HepG2 (cell line): ENCODE measurements around the gene EGR4. TPM values are rescaled to one million over a fixed set of nuclear protein-coding genes. Genes with fewer than 3 reads are reported as not detected.
A peak's percentile ranks its signal among the peaks of the same experiment; 100 is the strongest.

Source experiments
- BORCS8-MEF2B ChIP-seq: sonication (generic); formaldehyde crosslinking; IDR thresholded peaks from 2 replicates; pipeline ENCODE4 v1.8.0; 2022; ENCODE audit warnings: mild to moderate bottlenecking, missing genetic modification reagents
- CBX5 ChIP-seq: sonication (generic); formaldehyde crosslinking; IDR thresholded peaks from 2 replicates; pipeline ENCODE4 v1.4.0; 2020; ENCODE audit warnings: missing genetic modification reagents, borderline replicate concordance
- HMGXB3 ChIP-seq: sonication (generic); formaldehyde crosslinking; IDR thresholded peaks from 2 replicates; pipeline ENCODE4 v1.4.0; 2020; ENCODE audit warnings: missing genetic modification reagents, borderline replicate concordance
- KAT7 ChIP-seq: IDR thresholded peaks from 2 replicates; pipeline ENCODE4 v1.6.1; 2018; ENCODE audit warnings: borderline replicate concordance, missing compliant biosample characterization
- TMF1 ChIP-seq: sonication (generic); formaldehyde crosslinking; IDR thresholded peaks from 2 replicates; pipeline ENCODE4 v1.8.1; 2022; ENCODE audit warnings: low read depth, missing genetic modification reagents
- ZBTB37 ChIP-seq: sonication (generic); formaldehyde crosslinking; IDR thresholded peaks from 2 replicates; pipeline ENCODE4 v1.4.0; 2020; ENCODE audit warnings: mild to moderate bottlenecking, missing genetic modification reagents
- ZC3H4 ChIP-seq: sonication (generic); formaldehyde crosslinking; IDR thresholded peaks from 2 replicates; pipeline ENCODE4 v1.4.0; 2020; ENCODE audit warnings: missing genetic modification reagents, borderline replicate concordance
- ZFP82 ChIP-seq: sonication (generic); formaldehyde crosslinking; IDR thresholded peaks from 2 replicates; pipeline ENCODE4 v1.5.1; 2020; ENCODE audit warnings: mild to moderate bottlenecking, missing genetic modification reagents, borderline replicate concordance
- polyA plus RNA-seq, 8 experiments: library from polyadenylated mRNA; depleted of rRNA in 3 of 8; stranded (reverse) in 7 of 8; unstranded in 1 of 8; fragments of >200 nt; fragmentation: Illumina TruSeq in 4 of 8; extraction: Trizol in 4 of 8; gene quantifications; 2 replicates each; pipeline versions ENCODE4 v1.2.1 to v1.2.3, GENCODE V29; 2011 to 2016; ENCODE audit warnings: low read depth in 4 of 8, missing spikeins in 1 of 8, mixed read lengths in 1 of 8; ENCODE audit not compliant: insufficient read depth in 1 of 8
- total RNA-seq, 5 experiments: library from RNA; depleted of rRNA; stranded (reverse); fragments of >200 nt; fragmentation: Illumina TruSeq; extraction: Trizol; gene quantifications; 2 replicates each; pipeline ENCODE4 v1.2.3, GENCODE V29; 2016; ENCODE audit warnings: low read depth in 1 of 5
- TF ChIP-seq, protein P1 (sequence below): sonication (generic); formaldehyde crosslinking; IDR thresholded peaks from 2 replicates; pipeline ENCODE4 v1.5.0; 2020; ENCODE audit warnings: mild to moderate bottlenecking, missing genetic modification reagents, borderline replicate concordance
- TF ChIP-seq, protein P2 (sequence below): sonication (generic); formaldehyde crosslinking; IDR thresholded peaks from 2 replicates; pipeline ENCODE4 v1.4.0; 2020; ENCODE audit warnings: missing genetic modification reagents
- TF ChIP-seq, protein P3 (sequence below): conservative IDR thresholded peaks from 2 replicates; pipeline ENCODE4 v1.6.1; 2018; ENCODE audit warnings: missing genetic modification reagents

Gene EGR4
- total and polyA plus RNA-seq, 2 of the 13 experiments (the other 11 are each of a cell fraction or from before 2014, with no cell fraction given), result not detected

GRCh38 chr2:73291093-73291460, 2.3 kb downstream of the EGR4 start (continued):
- TF ChIP-seq, protein P1, sequence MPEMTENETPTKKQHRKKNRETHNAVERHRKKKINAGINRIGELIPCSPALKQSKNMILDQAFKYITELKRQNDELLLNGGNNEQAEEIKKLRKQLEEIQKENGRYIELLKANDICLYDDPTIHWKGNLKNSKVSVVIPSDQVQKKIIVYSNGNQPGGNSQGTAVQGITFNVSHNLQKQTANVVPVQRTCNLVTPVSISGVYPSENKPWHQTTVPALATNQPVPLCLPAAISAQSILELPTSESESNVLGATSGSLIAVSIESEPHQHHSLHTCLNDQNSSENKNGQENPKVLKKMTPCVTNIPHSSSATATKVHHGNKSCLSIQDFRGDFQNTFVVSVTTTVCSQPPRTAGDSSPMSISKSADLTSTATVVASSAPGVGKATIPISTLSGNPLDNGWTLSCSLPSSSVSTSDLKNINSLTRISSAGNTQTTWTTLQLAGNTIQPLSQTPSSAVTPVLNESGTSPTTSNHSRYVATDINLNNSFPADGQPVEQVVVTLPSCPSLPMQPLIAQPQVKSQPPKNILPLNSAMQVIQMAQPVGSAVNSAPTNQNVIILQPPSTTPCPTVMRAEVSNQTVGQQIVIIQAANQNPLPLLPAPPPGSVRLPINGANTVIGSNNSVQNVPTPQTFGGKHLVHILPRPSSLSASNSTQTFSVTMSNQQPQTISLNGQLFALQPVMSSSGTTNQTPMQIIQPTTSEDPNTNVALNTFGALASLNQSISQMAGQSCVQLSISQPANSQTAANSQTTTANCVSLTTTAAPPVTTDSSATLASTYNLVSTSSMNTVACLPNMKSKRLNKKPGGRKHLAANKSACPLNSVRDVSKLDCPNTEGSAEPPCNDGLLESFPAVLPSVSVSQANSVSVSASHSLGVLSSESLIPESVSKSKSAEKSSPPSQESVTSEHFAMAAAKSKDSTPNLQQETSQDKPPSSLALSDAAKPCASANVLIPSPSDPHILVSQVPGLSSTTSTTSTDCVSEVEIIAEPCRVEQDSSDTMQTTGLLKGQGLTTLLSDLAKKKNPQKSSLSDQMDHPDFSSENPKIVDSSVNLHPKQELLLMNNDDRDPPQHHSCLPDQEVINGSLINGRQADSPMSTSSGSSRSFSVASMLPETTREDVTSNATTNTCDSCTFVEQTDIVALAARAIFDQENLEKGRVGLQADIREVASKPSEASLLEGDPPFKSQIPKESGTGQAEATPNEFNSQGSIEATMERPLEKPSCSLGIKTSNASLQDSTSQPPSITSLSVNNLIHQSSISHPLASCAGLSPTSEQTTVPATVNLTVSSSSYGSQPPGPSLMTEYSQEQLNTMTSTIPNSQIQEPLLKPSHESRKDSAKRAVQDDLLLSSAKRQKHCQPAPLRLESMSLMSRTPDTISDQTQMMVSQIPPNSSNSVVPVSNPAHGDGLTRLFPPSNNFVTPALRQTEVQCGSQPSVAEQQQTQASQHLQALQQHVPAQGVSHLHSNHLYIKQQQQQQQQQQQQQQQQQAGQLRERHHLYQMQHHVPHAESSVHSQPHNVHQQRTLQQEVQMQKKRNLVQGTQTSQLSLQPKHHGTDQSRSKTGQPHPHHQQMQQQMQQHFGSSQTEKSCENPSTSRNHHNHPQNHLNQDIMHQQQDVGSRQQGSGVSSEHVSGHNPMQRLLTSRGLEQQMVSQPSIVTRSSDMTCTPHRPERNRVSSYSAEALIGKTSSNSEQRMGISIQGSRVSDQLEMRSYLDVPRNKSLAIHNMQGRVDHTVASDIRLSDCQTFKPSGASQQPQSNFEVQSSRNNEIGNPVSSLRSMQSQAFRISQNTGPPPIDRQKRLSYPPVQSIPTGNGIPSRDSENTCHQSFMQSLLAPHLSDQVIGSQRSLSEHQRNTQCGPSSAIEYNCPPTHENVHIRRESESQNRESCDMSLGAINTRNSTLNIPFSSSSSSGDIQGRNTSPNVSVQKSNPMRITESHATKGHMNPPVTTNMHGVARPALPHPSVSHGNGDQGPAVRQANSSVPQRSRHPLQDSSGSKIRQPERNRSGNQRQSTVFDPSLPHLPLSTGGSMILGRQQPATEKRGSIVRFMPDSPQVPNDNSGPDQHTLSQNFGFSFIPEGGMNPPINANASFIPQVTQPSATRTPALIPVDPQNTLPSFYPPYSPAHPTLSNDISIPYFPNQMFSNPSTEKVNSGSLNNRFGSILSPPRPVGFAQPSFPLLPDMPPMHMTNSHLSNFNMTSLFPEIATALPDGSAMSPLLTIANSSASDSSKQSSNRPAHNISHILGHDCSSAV (CRISPR knock-in tag), result no peak
- TF ChIP-seq TMF1 (CRISPR knock-in tag) (0 out of 2 replicates have a peak, but pooled peaks have one; percentile 55), ZBTB37 (CRISPR knock-in tag) (peak; percentile 49; the same call in 1 of the 2 replicates), CBX5 (CRISPR knock-in tag) (no peak), ZFP82 (CRISPR knock-in tag) (no peak), BORCS8-MEF2B (peak; percentile 96), HMGXB3 (peak; percentile 89), KAT7 (CRISPR knock-in tag) (no peak), ZC3H4 (0 out of 2 replicates have a peak, but pooled peaks have one; percentile 64)
- TF ChIP-seq, protein P2, sequence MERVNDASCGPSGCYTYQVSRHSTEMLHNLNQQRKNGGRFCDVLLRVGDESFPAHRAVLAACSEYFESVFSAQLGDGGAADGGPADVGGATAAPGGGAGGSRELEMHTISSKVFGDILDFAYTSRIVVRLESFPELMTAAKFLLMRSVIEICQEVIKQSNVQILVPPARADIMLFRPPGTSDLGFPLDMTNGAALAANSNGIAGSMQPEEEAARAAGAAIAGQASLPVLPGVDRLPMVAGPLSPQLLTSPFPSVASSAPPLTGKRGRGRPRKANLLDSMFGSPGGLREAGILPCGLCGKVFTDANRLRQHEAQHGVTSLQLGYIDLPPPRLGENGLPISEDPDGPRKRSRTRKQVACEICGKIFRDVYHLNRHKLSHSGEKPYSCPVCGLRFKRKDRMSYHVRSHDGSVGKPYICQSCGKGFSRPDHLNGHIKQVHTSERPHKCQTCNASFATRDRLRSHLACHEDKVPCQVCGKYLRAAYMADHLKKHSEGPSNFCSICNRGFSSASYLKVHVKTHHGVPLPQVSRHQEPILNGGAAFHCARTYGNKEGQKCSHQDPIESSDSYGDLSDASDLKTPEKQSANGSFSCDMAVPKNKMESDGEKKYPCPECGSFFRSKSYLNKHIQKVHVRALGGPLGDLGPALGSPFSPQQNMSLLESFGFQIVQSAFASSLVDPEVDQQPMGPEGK (CRISPR knock-in tag), result 0 out of 2 replicates have a peak, but pooled peaks have one; percentile 17
- TF ChIP-seq, protein P3, sequence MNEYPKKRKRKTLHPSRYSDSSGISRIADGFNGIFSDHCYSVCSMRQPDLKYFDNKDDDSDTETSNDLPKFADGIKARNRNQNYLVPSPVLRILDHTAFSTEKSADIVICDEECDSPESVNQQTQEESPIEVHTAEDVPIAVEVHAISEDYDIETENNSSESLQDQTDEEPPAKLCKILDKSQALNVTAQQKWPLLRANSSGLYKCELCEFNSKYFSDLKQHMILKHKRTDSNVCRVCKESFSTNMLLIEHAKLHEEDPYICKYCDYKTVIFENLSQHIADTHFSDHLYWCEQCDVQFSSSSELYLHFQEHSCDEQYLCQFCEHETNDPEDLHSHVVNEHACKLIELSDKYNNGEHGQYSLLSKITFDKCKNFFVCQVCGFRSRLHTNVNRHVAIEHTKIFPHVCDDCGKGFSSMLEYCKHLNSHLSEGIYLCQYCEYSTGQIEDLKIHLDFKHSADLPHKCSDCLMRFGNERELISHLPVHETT (CRISPR knock-in tag), result 0 out of 2 replicates have a peak, but pooled peaks have one; percentile 28
